ENCODE results near the gene ZNF91.

- TF ChIP-seq CTCF (conservative IDR thresholded peaks at IDR 0.05 in 1 of 2, IDR thresholded peaks at IDR 0.05 in 1 of 2; ENCODE audit: low read depth in 1 of 2, low read length in 2 of 2) (no peak), EZH2 (IDR thresholded peaks at IDR 0.05; ENCODE audit: low read length, missing control alignments) (no peak)
Measured at GRCh38 chr19:23391236-23391635, 4.0 kb downstream of the ZNF91 start.

All from fibroblast of lung (primary cell).